PFSK-1 (cell line): ENCODE measurements around the gene COG1.

Experiments used
- FOXP2 ChIP-seq: optimal IDR thresholded peaks from 2 replicates; pipeline ENCODE3; 2011; ENCODE audit warnings: borderline replicate concordance, control low read depth, inconsistent platforms; ENCODE audit not compliant: insufficient read depth; ENCODE audit errors: extremely low read length, extremely low read depth
- POLR2AphosphoS5 ChIP-seq: IDR thresholded peaks from 2 replicates; pipeline ENCODE4 v1.6.1; 2012; ENCODE audit warnings: low read depth, mild to moderate bottlenecking, control low read depth, low read length, moderate library complexity
- SIN3A ChIP-seq: IDR thresholded peaks from 2 replicates; pipeline ENCODE4 v1.6.1; 2012; ENCODE audit warnings: mild to moderate bottlenecking, low read length, moderate library complexity, borderline replicate concordance; ENCODE audit not compliant: insufficient read depth
- TAF1 ChIP-seq: IDR thresholded peaks from 2 replicates; pipeline ENCODE4 v1.6.1; 2012; ENCODE audit warnings: low read length, control low read depth, borderline replicate concordance; ENCODE audit not compliant: insufficient read depth
- TF ChIP-seq, protein P1 (sequence below), 2 experiments: IDR thresholded peaks; 2 replicates each; pipeline versions ENCODE4 v1.6.1 to v1.8.0; 2011 to 2012; ENCODE audit warnings: low read depth in 2 of 2, low read length in 2 of 2, control low read depth in 1 of 2, inconsistent platforms in 1 of 2, mild to moderate bottlenecking in 1 of 2, moderate library complexity in 1 of 2; ENCODE audit not compliant: insufficient read depth in 1 of 2

The COG1 gene

DNA sequence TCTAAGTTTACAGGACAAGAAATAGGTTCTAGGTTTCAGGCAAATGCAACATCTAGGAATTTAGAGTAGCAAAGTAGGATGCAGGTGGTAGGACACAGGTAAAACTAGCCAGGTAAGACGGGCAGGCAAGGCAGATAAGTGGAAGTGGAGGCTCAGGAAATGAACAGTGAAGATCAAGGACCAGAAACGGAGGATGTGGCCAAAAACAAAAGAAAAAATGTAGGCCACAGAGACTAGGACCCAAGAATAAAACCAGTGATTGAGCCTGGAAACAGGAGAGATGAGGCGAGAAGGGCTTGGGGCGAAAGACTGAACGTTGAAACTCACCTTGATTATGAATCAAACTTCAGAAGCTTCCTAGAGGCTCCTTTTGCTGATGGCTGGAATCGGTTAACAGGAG lies 44.9 kb downstream of the COG1 start:
- no peak for TF ChIP-seq POLR2AphosphoS5
- TF ChIP-seq TAF1 = no peak
- TF ChIP-seq, protein P1, sequence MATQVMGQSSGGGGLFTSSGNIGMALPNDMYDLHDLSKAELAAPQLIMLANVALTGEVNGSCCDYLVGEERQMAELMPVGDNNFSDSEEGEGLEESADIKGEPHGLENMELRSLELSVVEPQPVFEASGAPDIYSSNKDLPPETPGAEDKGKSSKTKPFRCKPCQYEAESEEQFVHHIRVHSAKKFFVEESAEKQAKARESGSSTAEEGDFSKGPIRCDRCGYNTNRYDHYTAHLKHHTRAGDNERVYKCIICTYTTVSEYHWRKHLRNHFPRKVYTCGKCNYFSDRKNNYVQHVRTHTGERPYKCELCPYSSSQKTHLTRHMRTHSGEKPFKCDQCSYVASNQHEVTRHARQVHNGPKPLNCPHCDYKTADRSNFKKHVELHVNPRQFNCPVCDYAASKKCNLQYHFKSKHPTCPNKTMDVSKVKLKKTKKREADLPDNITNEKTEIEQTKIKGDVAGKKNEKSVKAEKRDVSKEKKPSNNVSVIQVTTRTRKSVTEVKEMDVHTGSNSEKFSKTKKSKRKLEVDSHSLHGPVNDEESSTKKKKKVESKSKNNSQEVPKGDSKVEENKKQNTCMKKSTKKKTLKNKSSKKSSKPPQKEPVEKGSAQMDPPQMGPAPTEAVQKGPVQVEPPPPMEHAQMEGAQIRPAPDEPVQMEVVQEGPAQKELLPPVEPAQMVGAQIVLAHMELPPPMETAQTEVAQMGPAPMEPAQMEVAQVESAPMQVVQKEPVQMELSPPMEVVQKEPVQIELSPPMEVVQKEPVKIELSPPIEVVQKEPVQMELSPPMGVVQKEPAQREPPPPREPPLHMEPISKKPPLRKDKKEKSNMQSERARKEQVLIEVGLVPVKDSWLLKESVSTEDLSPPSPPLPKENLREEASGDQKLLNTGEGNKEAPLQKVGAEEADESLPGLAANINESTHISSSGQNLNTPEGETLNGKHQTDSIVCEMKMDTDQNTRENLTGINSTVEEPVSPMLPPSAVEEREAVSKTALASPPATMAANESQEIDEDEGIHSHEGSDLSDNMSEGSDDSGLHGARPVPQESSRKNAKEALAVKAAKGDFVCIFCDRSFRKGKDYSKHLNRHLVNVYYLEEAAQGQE (IDR thresholded peaks at IDR 0.05; ENCODE audit: insufficient read depth in 1 of 2, low read depth in 2 of 2, low read length in 2 of 2) = no peak
- TF ChIP-seq SIN3A = no peak
- no peak for TF ChIP-seq FOXP2

DNA sequence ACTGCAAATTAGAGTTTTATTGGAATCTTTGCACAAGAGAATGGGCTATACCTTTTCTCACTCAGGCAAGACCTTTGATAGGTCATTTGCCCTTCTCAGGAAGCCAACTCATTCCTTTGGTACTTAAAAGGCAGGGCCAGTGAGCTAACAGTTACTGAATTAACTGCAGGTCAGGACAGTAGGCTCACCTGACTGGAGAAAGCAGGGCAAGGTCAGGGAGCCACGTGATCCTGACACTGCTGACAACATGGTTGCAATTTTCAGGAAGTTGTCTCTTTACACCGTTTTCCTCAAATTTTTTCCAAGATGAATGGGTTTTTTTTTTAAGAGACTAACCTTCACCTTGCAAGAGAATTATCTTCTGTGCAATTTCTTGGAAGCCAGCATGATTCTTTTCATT lies 47.7 kb downstream of the COG1 start:
- TF ChIP-seq SIN3A (no peak), POLR2AphosphoS5 (no peak), TAF1 (no peak), FOXP2 (no peak)
- TF ChIP-seq, protein P1 (IDR thresholded peaks at IDR 0.05; ENCODE audit: insufficient read depth in 1 of 2, low read depth in 2 of 2, low read length in 2 of 2) = no peak

DNA sequence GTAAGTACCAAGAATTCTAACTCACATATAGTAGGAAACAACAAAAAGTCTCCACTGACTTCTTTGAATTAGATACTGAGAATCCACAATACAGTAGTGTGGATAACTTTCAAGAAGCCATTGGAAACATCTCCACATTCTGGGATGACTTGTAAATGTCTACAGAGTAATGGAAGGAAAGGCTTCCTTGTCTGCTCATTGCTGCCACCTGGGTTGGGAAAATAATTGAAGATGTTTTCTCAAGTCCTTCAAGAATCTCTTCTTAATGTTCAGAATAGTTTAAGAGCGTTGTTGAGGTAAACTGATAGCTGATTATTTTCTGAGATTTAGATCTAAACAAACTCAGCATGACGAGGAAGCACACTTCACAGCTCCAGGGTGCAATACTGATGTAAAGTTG lies 54.9 kb downstream of the COG1 start:
- TF ChIP-seq FOXP2 (no peak), POLR2AphosphoS5 (no peak), TAF1 (no peak), SIN3A (no peak)
- TF ChIP-seq, protein P1 (IDR thresholded peaks at IDR 0.05; ENCODE audit: insufficient read depth in 1 of 2, low read depth in 2 of 2, low read length in 2 of 2) = no peak

DNA sequence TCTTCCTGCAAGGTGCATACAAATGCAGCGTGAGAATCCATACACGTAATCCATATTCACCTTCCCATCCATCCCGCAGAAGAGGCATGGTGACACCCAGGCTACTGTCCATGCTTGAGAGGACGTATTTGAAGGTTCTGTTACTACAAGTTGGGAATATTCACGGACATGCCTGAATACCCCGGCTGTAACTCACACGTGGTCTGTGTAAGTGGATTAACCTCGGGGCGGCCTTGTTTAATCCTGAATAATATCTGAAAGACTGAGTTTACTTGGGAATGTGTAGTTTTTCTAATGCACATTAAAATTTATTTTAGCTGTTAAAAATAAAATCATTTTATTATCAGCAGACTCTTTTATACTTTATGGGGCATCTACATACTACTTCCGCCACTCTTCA lies 55.7 kb downstream of the COG1 start:
- TF ChIP-seq POLR2AphosphoS5 (no peak), FOXP2 (no peak), SIN3A (no peak), TAF1 (no peak)
- TF ChIP-seq, protein P1 (IDR thresholded peaks at IDR 0.05; ENCODE audit: insufficient read depth in 1 of 2, low read depth in 2 of 2, low read length in 2 of 2) = no peak

DNA sequence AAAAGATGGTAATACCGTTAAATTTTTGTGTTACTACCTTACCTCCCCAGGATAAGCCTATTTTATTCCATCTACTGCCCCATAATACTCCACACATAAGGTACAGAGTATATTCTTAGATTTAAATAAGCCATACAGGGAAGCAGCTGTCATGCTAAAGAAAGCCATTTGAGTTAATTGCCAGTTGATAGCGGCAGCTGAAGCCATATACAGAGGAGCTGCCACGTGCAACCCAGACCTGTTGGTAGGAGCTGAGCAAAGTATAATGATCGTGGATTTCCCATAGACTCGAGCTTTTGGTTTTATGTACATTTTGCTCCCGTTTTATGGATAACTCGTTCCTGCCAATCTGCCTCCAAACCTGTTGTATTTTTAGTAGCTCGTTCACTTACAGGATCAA lies 56.8 kb downstream of the COG1 start:
- TF ChIP-seq FOXP2 = no peak
- TF ChIP-seq, protein P1 (IDR thresholded peaks at IDR 0.05; ENCODE audit: insufficient read depth in 1 of 2, low read depth in 2 of 2, low read length in 2 of 2) = no peak
- TF ChIP-seq SIN3A = no peak
